GM12878 (cell line): ENCODE results near the gene ARSJ. TPM values are rescaled to one million over a fixed set of nuclear protein-coding genes. Genes with fewer than 3 reads are reported as not detected.

ENCODE experiments used
- ATAC-seq: fragments of 200-7000 bp; cut with Tn5 transposase; 3 replicates; pipeline ENCODE4 v1.9.1; 2020; ENCODE audit warnings: mild to moderate bottlenecking, moderate library complexity
- BruUV-seq: library from RNA; stranded (reverse); fragments of 400-500 nt; replicated peaks from 2 replicates; lab custom pipeline; 2021; lab: Mats Ljungman, UMichigan
- CTCF ChIA-PET: fragments of 300-600 bp; sonication (Branson Sonifier 250); formaldehyde crosslinking; extraction: SDS; loops from one replicate; lab custom pipeline; 2021; ENCODE audit warnings: inconsistent platforms; lab: Yijun Ruan, JAX
- POLR2A ChIA-PET: fragments of 350-600 bp; formaldehyde crosslinking; extraction: SDS; loops from one replicate; lab custom pipeline; 2021; ENCODE audit warnings: inconsistent platforms; lab: Charles Lee
- RAD21 ChIA-PET: fragments of 300-600 bp; sonication (Branson Sonifier 250); formaldehyde crosslinking; loops from one replicate; lab custom pipeline; 2023; ENCODE audit warnings: antibody characterized with exemption; ENCODE audit not compliant: unreplicated experiment; lab: Charles Lee
- SMC1A ChIA-PET: fragments of 300-600 bp; sonication (Branson Sonifier 250); formaldehyde crosslinking; loops from one replicate; lab custom pipeline; 2023; ENCODE audit not compliant: unreplicated experiment, uncharacterized antibody; lab: Charles Lee
- DNase-seq: peaks from one replicate; pipeline ENCODE4 v3.0.0-alpha.2; 2011; ENCODE audit warnings: low read depth, low spot score
- FAIRE-seq: peaks from 3 replicates; lab custom pipeline; 2011; peaks lifted over from hg19 to GRCh38; lab: Jason Lieb, UNC
- H2AFZ ChIP-seq: 2 replicates; pipeline ENCODE4 v1.6.0; 2011; ENCODE audit warnings: low read depth, low read length, control low read depth; ENCODE audit not compliant: control insufficient read depth
- H3K27ac ChIP-seq: 2 replicates; pipeline ENCODE4 v1.5.1; 2011; ENCODE audit warnings: control low read depth; ENCODE audit not compliant: control insufficient read depth, insufficient read depth
- H3K27me3 ChIP-seq, 2 experiments: replicated peaks in 1 of 2; 2 replicates each; pipeline versions ENCODE4 v1.6.0 to v1.6.1; 2011; ENCODE audit warnings: low read length in 1 of 2; ENCODE audit not compliant: control insufficient read depth in 2 of 2, insufficient read depth in 2 of 2
- H3K36me3 ChIP-seq, 2 experiments: 2 replicates each; pipeline ENCODE4 v1.5.1; 2011; ENCODE audit warnings: low read length in 1 of 2; ENCODE audit not compliant: control insufficient read depth in 2 of 2, insufficient read depth in 2 of 2
- H3K4me1 ChIP-seq: 2 replicates; pipeline ENCODE4 v1.6.1; 2011; ENCODE audit warnings: mild to moderate bottlenecking, low read length, moderate library complexity, mixed read lengths; ENCODE audit not compliant: control insufficient read depth, insufficient read depth
- H3K4me2 ChIP-seq: 2 replicates; pipeline ENCODE4 v1.6.0; 2011; ENCODE audit warnings: control low read depth; ENCODE audit not compliant: control insufficient read depth, insufficient read depth
- H3K4me3 ChIP-seq: fragments of 200-600 bp; sonication (generic); 2 replicates; pipeline ENCODE4 v1.5.1; 2016
- H3K79me2 ChIP-seq: 2 replicates; pipeline ENCODE4 v1.6.0; 2011; ENCODE audit warnings: low read length; ENCODE audit not compliant: control insufficient read depth, insufficient read depth
- H3K9ac ChIP-seq: 2 replicates; pipeline ENCODE4 v1.8.0; 2011; ENCODE audit warnings: low read length, control low read depth, mixed read lengths; ENCODE audit not compliant: control insufficient read depth, insufficient read depth
- H3K9me3 ChIP-seq: replicated peaks from 3 replicates; pipeline ENCODE4 v1.5.1; 2011; ENCODE audit warnings: mild to moderate bottlenecking, low read length; ENCODE audit not compliant: control insufficient read depth, insufficient read depth
- H4K20me1 ChIP-seq: 2 replicates; pipeline ENCODE4 v1.6.0; 2011; ENCODE audit not compliant: control insufficient read depth, insufficient read depth
- CEBPB ChIP-seq, 2 experiments: fragments of 150-350 bp in 1 of 2; IDR thresholded peaks; 2 replicates each; pipeline ENCODE4 v1.6.1; 2012 to 2014; ENCODE audit warnings: low read depth in 2 of 2, low read length in 2 of 2, borderline replicate concordance in 1 of 2, inconsistent platforms in 1 of 2
- FOXK2 ChIP-seq: fragments of 450-650 bp; IDR thresholded peaks from 2 replicates; pipeline ENCODE4 v1.6.1; 2017; ENCODE audit warnings: mild to moderate bottlenecking, moderate library complexity
- HDGF ChIP-seq: fragments of 450-650 bp; IDR thresholded peaks from 2 replicates; pipeline ENCODE4 v1.6.1; 2016; ENCODE audit warnings: antibody characterized with exemption
- MEF2B ChIP-seq: fragments of 450-650 bp; IDR thresholded peaks from 2 replicates; pipeline ENCODE4 v1.6.1; 2018; ENCODE audit warnings: mild to moderate bottlenecking, moderate library complexity; ENCODE audit not compliant: partially characterized antibody, poor library complexity, severe bottlenecking
- RAD21 ChIP-seq: IDR thresholded peaks from 2 replicates; pipeline ENCODE4 v1.6.1; 2011; ENCODE audit warnings: mild to moderate bottlenecking, low read depth, low read length, moderate library complexity; ENCODE audit not compliant: insufficient read depth
- SP1 ChIP-seq: IDR thresholded peaks from one replicate; pipeline ENCODE4 v1.6.1; 2011; ENCODE audit warnings: low read depth, low read length
- SPI1 ChIP-seq: IDR thresholded peaks from 2 replicates; pipeline ENCODE4 v1.6.1; 2011; ENCODE audit warnings: low read depth, mild to moderate bottlenecking, low read length, moderate library complexity, borderline replicate concordance; ENCODE audit not compliant: insufficient read depth
- ZBED1 ChIP-seq: IDR thresholded peaks from 2 replicates; pipeline ENCODE4 v1.6.1; 2016; ENCODE audit warnings: borderline replicate concordance
- ZNF207 ChIP-seq: fragments of 450-650 bp; IDR thresholded peaks from 2 replicates; pipeline ENCODE4 v1.6.1; 2014; ENCODE audit warnings: antibody characterized with exemption, mild to moderate bottlenecking, borderline replicate concordance
- ZZZ3 ChIP-seq: IDR thresholded peaks from 2 replicates; pipeline ENCODE4 v1.6.1; 2011; ENCODE audit warnings: low read depth; ENCODE audit not compliant: control insufficient read depth, insufficient read length
- WGBS: methylation state at CpG from one replicate; pipeline ENCODE4 v1.1.6; 2016; ENCODE audit warnings: low lambda C conversion rate; ENCODE audit not compliant: insufficient replicate concordance, insufficient coverage; ENCODE audit errors: missing lambda C conversion rate; 5-methylcytosine and 5-hydroxymethylcytosine counted together
- in situ Hi-C: fragments of 300-500 bp; cut with MboI; formaldehyde crosslinking; loops from 9 replicates; pipeline ENCODE4 v1.14.3; 2018; ENCODE audit warnings: mixed read lengths
- intact Hi-C: fragments of 100-400 bp; cut with micrococcal nuclease; formaldehyde crosslinking; loops from one replicate; pipeline ENCODE4 v1.14.2; 2022; ENCODE audit not compliant: unreplicated experiment
- polyA plus RNA-seq, 11 experiments: library from polyadenylated mRNA; depleted of rRNA in 4 of 11; unstranded in 6 of 11; stranded (reverse) in 5 of 11; fragments of >200 nt; fragmentation: Nextera tagmentation in 4 of 11; fragmentation: Illumina TruSeq in 1 of 11; extraction: Ambion mirVana in 4 of 11; extraction: Trizol in 1 of 11; gene quantifications; 1 replicate in 1 of 11; 2 replicates in 10 of 11; pipeline versions ENCODE4 v1.2.1 to v1.2.3, GENCODE V29; 2011 to 2016; ENCODE audit warnings: inconsistent platforms in 2 of 11, missing spikeins in 2 of 11, low read depth in 1 of 11
- total RNA-seq, 4 experiments: library from RNA; depleted of rRNA in 3 of 4; stranded (reverse); fragments of >200 nt in 3 of 4; fragmentation: Illumina TruSeq in 1 of 4; extraction: Trizol in 1 of 4; gene quantifications; 2 replicates each; pipeline versions ENCODE4 v1.2.1 to v1.2.3, GENCODE V29; 2013 to 2021

The ARSJ gene
- total and polyA plus RNA-seq, 10 of the 15 experiments (the other 5 are each of a cell fraction or from before 2014, with no cell fraction given): under 0.01 to 0.19 (median 0.04) TPM; not detected in 5

DNA sequence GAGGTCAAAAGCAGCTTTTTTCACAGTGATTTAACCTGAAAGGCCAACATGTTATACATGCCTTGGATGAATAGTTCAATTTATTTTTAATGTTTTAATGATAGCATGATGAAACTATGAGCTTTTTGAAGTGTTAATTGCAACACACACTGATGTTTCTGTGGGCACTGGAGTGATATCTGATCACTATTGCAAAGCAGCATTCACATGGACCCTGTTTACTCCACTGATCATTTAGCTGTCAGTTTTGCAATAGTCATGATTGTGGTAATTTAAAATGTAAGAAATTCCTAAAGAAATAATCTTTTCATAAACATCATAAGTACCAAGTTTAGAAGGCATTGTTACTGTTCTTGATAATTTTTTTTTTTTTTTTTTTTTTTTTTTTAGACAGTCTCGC, 74.1 kb downstream of the ARSJ start:
- TF ChIP-seq CEBPB (IDR thresholded peaks at IDR 0.05; ENCODE audit: borderline replicate concordance in 1 of 2, low read depth in 2 of 2, low read length in 2 of 2) (no peak), FOXK2 (no peak), MEF2B (no peak), SPI1 (no peak), RAD21 (no peak), SP1 (no peak), ZNF207 (no peak), ZZZ3 (no peak), HDGF (no peak), ZBED1 (no peak)
- DNase-seq (no peak), FAIRE-seq (no peak), ATAC-seq (no peak)
- H2AFZ ChIP-seq: no peak overlapping the region
- H3K79me2 ChIP-seq: no peaks in the 10 kb centered on the region
- ChIA-PET CTCF (interaction anchor here (0.7 to 1.1 kb wide), 4 partner anchors 12 to 123 kb away, joined by 3 to 4 read pairs (median 4); no protein-coding TSS in a partner anchor), RAD21 (interaction anchor here (0.8 to 1.2 kb wide), 2 partner anchors 12 to 511 kb away, joined by 3 to 5 read pairs; no protein-coding TSS in a partner anchor), SMC1A (interaction anchor here (0.5 to 1.9 kb wide), 7 partner anchors 10 to 533 kb away, joined by 3 to 5 read pairs (median 3); no protein-coding TSS in a partner anchor), POLR2A (interaction anchor here (0.7 kb wide), 1 partner anchor 116 kb away, joined by 5 read pairs; no protein-coding TSS in a partner anchor)
- H3K9ac ChIP-seq: no peak overlapping the region
- WGBS: no CpG with 5 or more reads among the region's 1 CpG
- no peaks in the 10 kb centered on the region for H3K4me1 ChIP-seq
- H3K27ac ChIP-seq: no peak overlapping the region
- H3K9me3 ChIP-seq: peaks cover 3% of the 10 kb centered on the region
- H3K27me3 ChIP-seq: no peaks in the 10 kb centered on the region
- intact Hi-C loops: loop anchor here (5.0 to 10.0 kb wide), 4 partner anchors 83 to 510 kb away; no protein-coding TSS in a partner anchor
- H4K20me1 ChIP-seq: no peaks in the 10 kb centered on the region
- no peaks in the 10 kb centered on the region for H3K36me3 ChIP-seq
- H3K4me3 ChIP-seq: no peak overlapping the region
- in situ Hi-C loops: no loop called here
- no peak overlapping the region for H3K4me2 ChIP-seq
- BruUV-seq: no TSS peak
